Right lobe of liver (tissue), 4 donors: ENCODE measurements around the gene ITPKB.

Experiments used
- POLR2A ChIP-seq: fragments of 450-650 bp; IDR thresholded peaks from one replicate; pipeline ENCODE4 v1.6.1; 2017; ENCODE audit warnings: antibody characterized with exemption, mild to moderate bottlenecking
- TF ChIP-seq, protein P1 (sequence below), 4 donors: fragments of 200-600 bp in 3 of 4; fragments of 450-650 bp in 1 of 4; IDR thresholded peaks; one replicate each; pipeline versions ENCODE4 v1.5.1 to v1.8.0; 2016 to 2022; ENCODE audit warnings: antibody characterized with exemption in 4 of 4, mild to moderate bottlenecking in 2 of 4
- donor health status: DM: no; HTN: no; CAD: no.
- donor health status: DM: no; HTN: no; CAD: no.
- donor health status: DM: no; HTN: yes; CAD: no.

GRCh38 chr1:226695335-226695900, 43.7 kb downstream of the ITPKB start:
- TF ChIP-seq POLR2A, result no peak
- TF ChIP-seq, protein P1, sequence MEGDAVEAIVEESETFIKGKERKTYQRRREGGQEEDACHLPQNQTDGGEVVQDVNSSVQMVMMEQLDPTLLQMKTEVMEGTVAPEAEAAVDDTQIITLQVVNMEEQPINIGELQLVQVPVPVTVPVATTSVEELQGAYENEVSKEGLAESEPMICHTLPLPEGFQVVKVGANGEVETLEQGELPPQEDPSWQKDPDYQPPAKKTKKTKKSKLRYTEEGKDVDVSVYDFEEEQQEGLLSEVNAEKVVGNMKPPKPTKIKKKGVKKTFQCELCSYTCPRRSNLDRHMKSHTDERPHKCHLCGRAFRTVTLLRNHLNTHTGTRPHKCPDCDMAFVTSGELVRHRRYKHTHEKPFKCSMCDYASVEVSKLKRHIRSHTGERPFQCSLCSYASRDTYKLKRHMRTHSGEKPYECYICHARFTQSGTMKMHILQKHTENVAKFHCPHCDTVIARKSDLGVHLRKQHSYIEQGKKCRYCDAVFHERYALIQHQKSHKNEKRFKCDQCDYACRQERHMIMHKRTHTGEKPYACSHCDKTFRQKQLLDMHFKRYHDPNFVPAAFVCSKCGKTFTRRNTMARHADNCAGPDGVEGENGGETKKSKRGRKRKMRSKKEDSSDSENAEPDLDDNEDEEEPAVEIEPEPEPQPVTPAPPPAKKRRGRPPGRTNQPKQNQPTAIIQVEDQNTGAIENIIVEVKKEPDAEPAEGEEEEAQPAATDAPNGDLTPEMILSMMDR (IDR thresholded peaks at IDR 0.05), result no peak
